Stimulated activated CD4-positive, alpha-beta T cell treated with anti-CD3 and anti-CD28 coated beads, Interleukin-2, amount 100 ng/mL, for 48 hours (primary cell): Measurements from ENCODE around the gene ORMDL3.
"Not testable (repeated sequence)": the region's sequence is repeated elsewhere in the genome, so short reads cannot be mapped to it uniquely, and the experiment has no call there.

ENCODE experiments used
- DNase-seq, 2 donors: peaks; one replicate each; pipeline ENCODE4 v3.0.0-alpha.2; 2020

ORMDL3 gene

DNA sequence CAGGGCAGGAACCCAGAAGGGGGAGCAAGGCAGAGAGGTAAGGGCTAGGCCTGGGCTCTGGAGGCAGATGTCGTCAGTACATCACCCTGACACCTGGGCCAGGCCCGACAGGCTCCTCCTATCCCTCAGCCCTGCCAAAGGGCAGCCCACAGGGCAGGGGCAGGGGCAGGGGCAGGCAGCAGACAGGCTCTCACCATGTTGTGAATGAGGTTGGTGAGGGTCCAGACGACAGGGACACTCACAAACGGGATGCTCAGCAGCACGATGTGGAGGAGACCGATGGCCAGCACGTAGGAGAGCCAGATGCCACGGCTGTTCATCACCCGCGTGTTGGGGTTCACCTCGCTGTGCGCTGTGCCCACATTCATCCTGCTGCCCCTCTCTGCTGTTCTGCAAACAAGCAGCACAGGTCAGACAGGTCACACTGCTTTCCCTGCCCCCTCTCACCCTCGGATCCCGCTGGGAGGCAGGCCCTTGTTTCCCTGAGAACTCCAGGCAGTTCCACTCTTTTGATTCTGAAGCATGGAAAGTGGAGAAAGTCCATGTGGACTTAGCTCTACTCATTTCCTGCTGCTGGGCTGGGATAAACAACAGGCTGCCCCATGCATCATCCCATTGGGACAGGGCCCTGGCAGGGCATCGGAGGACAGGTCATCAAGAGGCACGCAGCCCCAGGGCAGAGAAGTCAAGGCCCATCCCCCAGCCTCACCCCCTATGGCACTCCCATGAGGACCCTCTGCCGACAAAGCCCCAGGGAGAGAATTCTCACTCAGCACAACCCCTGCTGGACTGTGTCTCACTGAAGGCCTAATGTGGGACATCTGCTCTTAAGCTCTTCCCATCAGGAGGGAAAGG, 3.3 kb downstream of the ORMDL3 start:
- no peak for DNase-seq

GRCh38 chr17:39923230-39923629, 4.2 kb downstream of the ORMDL3 start:
- no peak for DNase-seq

DNA sequence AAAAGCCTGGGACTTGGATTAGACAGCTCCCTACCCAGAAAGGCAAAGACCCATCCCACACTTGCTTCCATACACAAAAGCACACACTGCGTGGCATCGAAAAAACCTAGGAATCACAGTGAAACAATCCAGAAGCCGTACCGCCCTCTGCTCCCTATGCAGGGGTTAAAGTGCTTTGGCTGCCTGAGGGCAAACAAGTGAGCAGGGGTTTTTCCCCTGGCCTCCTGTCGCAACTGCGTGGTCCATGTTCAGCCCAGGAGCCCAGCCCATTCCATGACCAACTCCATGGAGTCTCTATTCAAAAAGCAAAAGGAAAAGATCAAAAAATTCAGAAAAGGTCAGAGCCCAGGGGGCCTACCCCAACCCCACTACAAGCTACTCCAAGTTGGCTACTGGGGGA, 5.4 kb downstream of the ORMDL3 start:
- DNase-seq: no peak

DNA sequence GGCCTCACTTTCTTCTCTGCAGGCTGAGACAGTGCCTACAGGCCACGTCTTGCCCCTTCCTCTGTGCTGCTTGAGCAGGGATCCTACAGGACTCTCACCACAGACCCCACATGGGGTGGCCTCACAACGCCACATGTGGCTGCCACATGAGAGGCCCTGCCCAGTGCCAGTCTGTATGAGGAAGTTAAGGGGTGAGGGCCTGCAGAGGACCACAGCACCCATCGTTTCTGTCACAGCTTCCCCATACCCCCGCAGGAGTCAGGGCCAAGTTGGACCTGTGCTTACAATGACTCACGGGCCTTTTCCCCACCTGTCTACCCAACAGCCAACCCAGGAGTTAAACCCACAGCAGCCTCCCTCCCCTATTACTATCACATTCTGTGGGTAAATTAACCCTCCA, 6.1 kb downstream of the ORMDL3 start:
- DNase-seq: no peak

DNA sequence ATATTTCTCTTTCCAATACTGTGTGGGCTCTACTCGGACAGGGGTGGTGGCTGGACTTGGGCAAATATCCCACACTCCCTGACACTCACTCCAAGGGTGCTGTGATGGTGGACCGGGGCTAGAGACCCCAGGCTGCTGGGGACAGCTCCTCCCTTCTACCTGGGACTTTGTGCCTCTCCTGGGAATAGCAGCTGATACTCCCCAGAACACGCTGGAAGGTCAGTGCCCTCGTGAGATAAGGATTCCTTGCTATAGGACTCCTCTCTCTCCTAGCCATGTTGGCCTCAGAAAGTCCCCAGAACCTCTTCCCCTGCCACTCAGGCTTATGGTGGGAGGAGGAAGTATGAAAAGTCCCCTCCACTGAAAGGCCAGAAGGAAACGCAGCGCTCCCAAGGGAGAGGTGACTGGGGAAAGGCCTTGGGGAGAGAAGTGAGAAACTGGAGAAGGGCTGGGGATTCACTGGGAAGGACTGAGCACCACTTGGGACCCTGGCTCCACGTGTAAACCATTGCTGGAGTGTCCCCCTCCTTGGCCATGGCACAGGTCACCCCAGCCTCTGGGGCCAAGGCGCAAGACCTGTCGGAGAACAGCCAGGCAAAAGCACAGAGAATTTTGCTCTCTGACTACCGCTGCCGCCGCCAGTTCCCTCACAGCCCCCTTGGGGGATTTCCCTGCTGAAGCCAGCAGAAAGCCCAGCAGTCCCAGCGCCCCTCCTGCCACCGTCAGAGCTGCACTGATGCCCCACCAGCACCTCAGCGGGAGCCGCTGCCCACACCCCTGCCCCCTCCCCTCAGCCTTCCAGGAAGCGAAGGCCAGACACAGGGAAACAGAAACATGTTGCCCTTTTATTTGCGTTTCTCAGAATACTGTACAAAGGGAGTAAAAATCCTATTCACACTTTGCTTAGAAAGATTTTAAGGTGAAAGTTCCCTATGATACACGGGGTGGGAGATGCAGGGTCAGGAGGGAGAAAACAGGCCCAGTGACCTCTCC, 6.9 kb downstream of the ORMDL3 start:
- DNase-seq: peak in 1 of 2 donors; percentile 20

- no peak for DNase-seq
Observed at GRCh38 chr17:39919087-39919683, 8.2 kb downstream of the ORMDL3 start.

DNA sequence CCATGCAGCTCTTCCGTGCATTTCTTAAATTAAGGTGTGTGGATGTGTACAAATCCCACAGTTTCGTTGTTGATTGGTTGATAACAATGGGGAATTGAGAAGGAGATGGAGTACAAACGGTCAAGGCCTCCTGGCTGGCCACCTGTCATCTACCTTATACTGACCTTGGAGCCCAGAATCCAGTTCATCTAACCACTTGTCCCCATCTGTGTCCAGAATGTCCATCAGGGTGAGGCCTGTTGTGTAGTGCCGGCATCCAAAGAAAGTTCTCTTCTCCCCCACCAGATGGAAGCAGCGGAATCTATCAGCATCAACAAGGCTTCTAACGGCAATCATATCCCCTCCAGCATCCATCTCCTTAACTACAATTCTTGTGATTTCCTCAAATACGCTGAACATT, 10.5 kb downstream of the ORMDL3 start:
- no peak for DNase-seq

DNA sequence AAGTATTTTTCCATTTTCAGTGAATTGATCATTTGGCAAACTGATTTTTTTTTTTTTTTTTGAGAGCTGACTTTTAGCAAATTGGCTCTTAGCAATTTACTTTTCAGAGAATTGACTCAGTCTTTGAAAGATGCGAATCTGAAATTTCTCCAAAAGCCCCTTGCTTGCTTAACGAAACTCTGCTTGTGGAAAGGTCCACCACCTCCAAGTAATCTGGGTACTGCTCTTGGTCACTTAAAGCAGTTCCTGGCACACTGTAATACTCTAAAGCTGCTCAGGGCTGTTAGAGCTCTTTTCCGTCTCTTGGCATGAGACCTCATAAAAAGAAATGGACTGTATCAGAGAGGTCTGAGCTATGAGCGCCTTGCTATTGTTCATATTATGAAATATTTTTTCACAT, 11.8 kb downstream of the ORMDL3 start:
- no peak for DNase-seq

DNA sequence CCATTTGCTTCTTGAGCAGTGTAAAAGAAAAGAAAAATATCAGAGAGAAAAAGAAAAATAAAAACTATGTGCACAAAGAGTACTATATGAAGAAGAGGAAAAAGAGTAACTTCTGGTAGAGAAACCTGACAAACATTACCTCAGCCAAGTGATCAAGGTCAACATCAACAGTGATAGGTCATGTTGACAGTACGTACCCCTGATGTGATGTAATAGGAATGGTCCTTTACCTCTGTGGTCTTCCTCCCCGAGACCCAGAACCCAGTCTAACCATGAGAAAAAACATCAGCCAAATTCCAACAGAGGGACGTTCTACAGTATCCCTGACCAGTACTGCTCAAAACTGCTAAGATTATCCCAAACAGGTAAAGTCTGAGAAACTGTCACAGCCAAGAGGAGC, 13.4 kb downstream of the ORMDL3 start:
- no peak for DNase-seq

GRCh38 chr17:39908789-39909352, 18.5 kb downstream of the ORMDL3 start:
- DNase-seq: no peak

DNA sequence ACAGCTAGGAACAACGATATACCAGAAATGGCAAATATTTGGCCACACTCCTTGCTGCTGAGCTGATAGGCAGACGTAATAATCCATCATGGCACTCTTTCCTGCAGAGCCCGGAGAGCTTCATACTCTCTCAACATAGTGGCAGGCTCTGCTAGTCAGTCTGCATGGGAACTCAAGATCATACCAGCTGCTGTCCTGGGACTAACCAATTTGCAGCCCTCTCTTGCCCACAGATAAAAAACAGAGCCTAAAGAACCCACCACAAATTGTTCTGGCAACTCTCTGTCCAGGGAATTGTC, 22.5 kb downstream of the ORMDL3 start:
- no peak for DNase-seq

GRCh38 chr17:39903158-39903884, 24.1 kb downstream of the ORMDL3 start:
- no peak for DNase-seq

GRCh38 chr17:39902027-39902426, 25.4 kb downstream of the ORMDL3 start:
- not testable (repeated sequence) for DNase-seq

DNA sequence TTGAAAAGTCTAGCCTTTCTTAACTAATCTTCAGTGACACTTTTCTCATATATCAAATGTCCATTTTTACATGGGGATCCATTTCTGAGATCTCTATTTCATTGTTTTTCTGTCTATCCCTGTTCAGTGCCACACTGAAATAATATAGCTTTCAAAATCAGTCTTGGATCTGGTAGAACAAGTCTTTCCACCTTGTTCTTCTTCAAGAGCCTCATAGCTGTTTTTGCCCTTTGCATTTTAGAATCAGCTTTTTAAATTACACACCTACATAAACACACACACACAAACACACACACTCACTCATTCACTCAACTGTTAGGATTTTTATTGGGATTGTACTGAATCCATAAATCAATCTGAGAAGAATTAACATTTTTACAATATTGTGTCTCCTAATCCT, 28.2 kb downstream of the ORMDL3 start:
- no peak for DNase-seq

DNA sequence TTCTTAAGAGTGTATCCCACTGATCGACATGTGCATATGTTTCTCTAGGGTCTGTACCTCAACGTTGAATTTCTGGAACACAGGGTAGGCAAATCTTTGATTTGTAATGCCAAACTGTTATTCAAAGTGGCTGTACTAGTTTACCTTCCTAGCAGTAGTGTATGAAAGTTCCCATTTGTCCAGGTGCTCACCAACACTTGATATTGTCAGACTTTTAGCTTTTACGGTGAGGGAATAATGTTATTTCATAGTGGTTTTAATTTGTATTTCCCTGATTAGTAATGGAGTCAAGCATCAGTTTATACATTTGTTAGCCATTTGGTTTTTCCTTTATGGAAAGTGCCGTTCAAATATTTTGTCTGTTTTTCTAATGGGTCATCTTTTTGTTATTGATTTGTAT, 29.3 kb downstream of the ORMDL3 start:
- no peak for DNase-seq

GRCh38 chr17:39894681-39895376, 32.6 kb downstream of the ORMDL3 start:
- DNase-seq: no peak

- no peak for DNase-seq
Observed at GRCh38 chr17:39889200-39889599, 38.2 kb downstream of the ORMDL3 start.

- DNase-seq: no peak
Observed at GRCh38 chr17:39887078-39887477, 40.3 kb downstream of the ORMDL3 start.

DNA sequence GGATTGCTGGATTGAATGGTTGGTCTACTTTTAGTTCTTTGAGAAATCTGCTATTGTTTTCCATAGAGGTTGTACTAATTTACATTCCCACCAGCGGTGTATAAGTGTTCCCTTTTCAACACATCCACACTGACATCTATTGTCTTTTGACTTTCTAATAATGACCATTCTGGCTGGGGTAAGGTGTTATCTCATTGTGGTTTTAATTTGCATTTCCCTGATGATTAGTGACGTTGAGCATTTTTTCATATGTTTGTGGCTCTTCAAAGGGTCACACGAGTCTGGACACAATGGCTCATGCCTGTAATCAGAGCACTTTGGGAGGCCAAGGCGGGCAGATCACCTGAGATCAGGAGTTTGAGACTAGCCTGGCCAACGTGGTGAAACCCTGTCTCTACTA, 41.3 kb downstream of the ORMDL3 start:
- not testable (repeated sequence) for DNase-seq

DNA sequence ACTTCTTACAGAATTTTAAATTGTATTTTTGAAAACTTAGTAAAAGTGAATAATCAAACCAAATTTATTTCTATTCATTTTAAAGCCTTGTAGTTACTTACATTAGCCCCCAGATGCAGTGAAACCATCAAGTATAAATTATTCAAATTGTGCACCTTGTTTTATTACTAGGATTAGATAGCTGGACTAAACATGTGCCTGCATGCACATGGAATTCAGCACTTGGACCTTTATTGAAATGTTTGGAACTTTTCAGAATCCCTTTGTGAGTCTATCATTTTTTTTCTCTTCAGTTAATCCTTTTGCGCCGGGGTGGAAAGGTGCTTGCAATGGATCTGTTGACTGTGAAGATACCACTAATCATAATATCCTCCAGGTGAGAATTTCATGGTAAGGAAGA, 54.6 kb downstream of the ORMDL3 start:
- no peak for DNase-seq

DNA sequence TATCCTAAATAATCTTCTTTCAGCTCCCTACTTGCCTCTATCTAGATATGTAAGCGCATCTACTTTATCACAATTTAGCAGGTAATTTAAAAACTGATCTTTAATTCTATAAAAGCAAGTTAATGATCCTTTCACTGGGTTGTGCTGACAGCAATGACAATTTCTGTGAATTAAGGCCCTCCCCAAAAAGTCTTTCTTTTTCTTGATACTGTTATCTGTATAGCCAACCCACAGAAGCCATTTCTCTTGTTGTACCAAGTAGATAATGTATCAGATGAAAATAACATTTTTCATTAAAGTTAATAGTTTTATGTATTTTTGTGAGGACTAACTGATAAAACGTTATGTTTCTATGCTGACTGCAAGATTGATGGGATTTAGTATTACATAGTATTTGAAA, 55.6 kb downstream of the ORMDL3 start:
- DNase-seq: no peak
